ENCODE data around the gene SLC37A2. TPM values are rescaled to one million over a fixed set of nuclear protein-coding genes. Genes with fewer than 3 reads are reported as not detected.
A peak's percentile ranks its signal among the peaks of the same experiment; 100 is the strongest.

The SLC37A2 gene
- total RNA-seq, 1 experiment from 2014 or later = 0.41 TPM

DNA sequence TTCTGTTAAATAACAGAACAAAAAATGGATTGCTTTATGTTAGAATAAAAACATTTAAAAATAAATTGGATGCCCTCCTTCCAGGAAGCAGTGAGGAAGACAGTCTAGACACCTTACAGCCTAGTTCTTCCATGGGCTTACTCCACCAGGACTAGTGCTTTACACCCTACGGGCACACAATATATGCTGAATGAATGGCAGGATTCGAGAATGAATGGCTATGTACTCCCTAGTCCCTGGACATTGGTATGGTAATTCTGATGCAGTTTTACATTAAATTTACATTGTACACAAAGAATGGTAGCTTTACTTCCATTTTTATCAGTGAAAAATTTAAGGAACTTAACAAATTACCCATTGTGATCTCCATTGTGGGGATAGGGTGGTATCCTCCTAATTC is 31.6 kb downstream of the SLC37A2 start:
- H3K36me3 ChIP-seq (ENCODE audit: insufficient read depth, low read length) = no peaks in the 10 kb centered on the region
- H3K4me2 ChIP-seq (ENCODE audit: low read depth, low read length, poor library complexity, severe bottlenecking) = no peak overlapping the region
- no peaks in the 10 kb centered on the region for H3K27me3 ChIP-seq (ENCODE audit: low read length)
- H3K27ac ChIP-seq (ENCODE audit: low read length) = no peak overlapping the region
- no peak overlapping the region for H2AFZ ChIP-seq (ENCODE audit: low read length)
- H4K20me1 ChIP-seq (ENCODE audit: insufficient read depth, low read depth, low read length) = no peaks in the 10 kb centered on the region
- no peak for DNase-seq
- no peaks in the 10 kb centered on the region for H3K9me2 ChIP-seq (replicated peaks; ENCODE audit: insufficient read depth, low read length)
- H3K9me3 ChIP-seq (ENCODE audit: low read length) = no peaks in the 10 kb centered on the region
- H3K79me2 ChIP-seq (ENCODE audit: low read length) = no peaks in the 10 kb centered on the region
- no peak overlapping the region for H3K4me3 ChIP-seq (ENCODE audit: low read length)
- H3K4me1 ChIP-seq (ENCODE audit: low read length) = peaks cover 5% of the 10 kb centered on the region; the same call in 1 of the 2 replicates
- H3K9ac ChIP-seq (ENCODE audit: low read length) = no peak overlapping the region

DNA sequence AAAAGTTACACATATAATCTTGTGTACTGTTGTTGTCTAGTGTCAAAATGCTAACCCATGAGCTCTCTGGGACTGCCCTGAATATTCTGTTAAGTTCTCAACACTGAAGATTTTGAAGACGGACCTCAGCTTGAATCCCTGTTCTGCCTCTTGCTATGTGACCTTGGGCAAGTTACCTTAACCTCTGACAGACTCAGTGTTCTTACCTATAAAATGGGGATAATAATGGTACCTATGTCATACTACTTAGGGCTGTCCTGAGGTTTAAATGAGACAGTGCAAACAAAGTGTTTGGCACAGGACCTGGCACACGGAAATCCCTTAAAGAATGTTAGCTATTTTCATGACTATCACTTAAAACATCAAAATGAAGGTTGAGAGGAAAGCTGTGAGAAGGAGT is 37.0 kb downstream of the SLC37A2 start:
- H3K79me2 ChIP-seq (ENCODE audit: low read length) = peaks cover 4% of the 10 kb centered on the region; the same call in 1 of the 2 replicates
- no peaks in the 10 kb centered on the region for H3K9me3 ChIP-seq (ENCODE audit: low read length)
- no peak overlapping the region for H3K4me2 ChIP-seq (ENCODE audit: low read depth, low read length, poor library complexity, severe bottlenecking)
- no peak overlapping the region for H3K27ac ChIP-seq (ENCODE audit: low read length)
- no peak for DNase-seq
- no peak overlapping the region for H2AFZ ChIP-seq (ENCODE audit: low read length)
- H3K36me3 ChIP-seq (ENCODE audit: insufficient read depth, low read length) = no peaks in the 10 kb centered on the region
- no peaks in the 10 kb centered on the region for H3K9me2 ChIP-seq (replicated peaks; ENCODE audit: insufficient read depth, low read length)
- H3K9ac ChIP-seq (ENCODE audit: low read length) = no peak overlapping the region
- no peaks in the 10 kb centered on the region for H4K20me1 ChIP-seq (ENCODE audit: insufficient read depth, low read depth, low read length)
- no peak overlapping the region for H3K4me3 ChIP-seq (ENCODE audit: low read length)
- H3K27me3 ChIP-seq (ENCODE audit: low read length) = no peaks in the 10 kb centered on the region
- no peaks in the 10 kb centered on the region for H3K4me1 ChIP-seq (ENCODE audit: low read length)

DNA sequence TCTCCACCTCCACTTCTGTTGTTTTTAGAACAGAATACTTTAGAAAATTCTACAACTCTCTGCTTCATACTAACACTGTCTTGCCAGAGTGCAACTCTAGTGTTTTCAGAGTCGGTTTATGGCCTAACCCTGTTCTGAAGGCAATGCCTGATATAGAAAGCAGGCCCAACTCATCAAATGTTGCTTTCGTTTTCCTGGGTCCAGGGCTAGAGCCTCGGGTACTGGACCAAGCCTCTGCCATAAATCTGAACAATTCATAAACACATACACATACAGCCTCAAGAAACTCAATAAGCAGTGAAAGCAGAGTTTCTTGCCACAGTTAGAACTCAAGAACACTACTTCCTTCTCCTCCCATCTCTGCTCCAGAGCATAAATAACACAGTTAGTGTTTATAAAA is 38.5 kb downstream of the SLC37A2 start:
- Histone ChIP-seq H3K9ac (ENCODE audit: low read length) (no peak overlapping the region), H4K20me1 (ENCODE audit: insufficient read depth, low read depth, low read length) (no peaks in the 10 kb centered on the region), H3K27me3 (ENCODE audit: low read length) (no peaks in the 10 kb centered on the region), H3K36me3 (ENCODE audit: insufficient read depth, low read length) (no peaks in the 10 kb centered on the region), H2AFZ (ENCODE audit: low read length) (no peak overlapping the region), H3K4me2 (ENCODE audit: low read depth, low read length, poor library complexity, severe bottlenecking) (no peak overlapping the region), H3K4me3 (ENCODE audit: low read length) (no peak overlapping the region), H3K79me2 (ENCODE audit: low read length) (peaks cover 11% of the 10 kb centered on the region), H3K9me3 (ENCODE audit: low read length) (no peaks in the 10 kb centered on the region), H3K9me2 (replicated peaks; ENCODE audit: insufficient read depth, low read length) (no peaks in the 10 kb centered on the region), H3K4me1 (ENCODE audit: low read length) (peaks cover 6% of the 10 kb centered on the region), H3K27ac (ENCODE audit: low read length) (no peak overlapping the region)
- DNase-seq = no peak

DNA sequence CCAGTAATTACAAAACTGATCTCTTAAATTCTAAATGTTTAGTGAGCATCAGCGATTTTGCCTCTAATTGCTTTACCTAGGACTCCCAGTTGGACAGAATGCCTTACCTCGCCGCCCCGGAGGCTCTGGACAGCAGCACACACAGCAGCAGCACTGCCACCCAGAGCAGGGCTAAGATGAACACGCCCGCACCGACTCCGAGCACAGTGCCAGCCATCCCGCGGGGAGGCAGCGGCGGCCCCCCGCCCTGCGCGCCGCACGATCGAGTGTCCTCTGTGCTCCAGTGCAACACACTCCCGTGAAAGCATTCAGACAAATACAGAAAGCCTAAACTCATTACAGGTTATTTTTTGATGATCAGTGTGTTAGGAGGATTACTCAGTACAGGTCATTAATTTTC is 38.9 kb downstream of the SLC37A2 start:
- Histone ChIP-seq H3K4me2 (ENCODE audit: low read depth, low read length, poor library complexity, severe bottlenecking) (no peak overlapping the region), H3K4me1 (ENCODE audit: low read length) (peaks cover 7% of the 10 kb centered on the region), H3K27ac (ENCODE audit: low read length) (no peak overlapping the region)

DNA sequence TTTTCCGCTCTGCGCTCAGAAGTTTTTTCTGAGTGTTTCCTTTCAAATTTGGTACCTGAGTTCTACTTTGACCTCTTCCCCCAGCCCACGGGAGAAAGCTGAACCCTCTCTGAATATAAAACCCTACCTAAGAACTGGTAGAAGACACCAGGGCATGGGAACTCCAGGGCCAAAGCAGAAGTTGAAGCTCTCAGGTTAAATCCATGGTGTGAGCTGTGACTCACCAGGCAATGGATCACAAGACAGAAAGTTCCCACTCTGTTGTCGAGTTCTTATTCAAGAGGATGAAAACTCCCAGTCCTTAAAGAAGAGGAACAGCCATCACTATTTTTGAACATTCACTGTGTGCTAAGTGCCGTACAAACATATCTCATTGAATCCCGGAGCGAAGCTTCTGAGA is 39.4 kb downstream of the SLC37A2 start:
- no peak overlapping the region for H3K4me2 ChIP-seq (ENCODE audit: low read depth, low read length, poor library complexity, severe bottlenecking)
- no peak for DNase-seq
- H3K9me3 ChIP-seq (ENCODE audit: low read length) = no peaks in the 10 kb centered on the region
- H3K9me2 ChIP-seq (replicated peaks; ENCODE audit: insufficient read depth, low read length) = no peaks in the 10 kb centered on the region
- no peaks in the 10 kb centered on the region for H3K36me3 ChIP-seq (ENCODE audit: insufficient read depth, low read length)
- H4K20me1 ChIP-seq (ENCODE audit: insufficient read depth, low read depth, low read length) = no peaks in the 10 kb centered on the region
- H3K27ac ChIP-seq (ENCODE audit: low read length) = no peak overlapping the region
- H3K9ac ChIP-seq (ENCODE audit: low read length) = no peak overlapping the region
- H3K4me1 ChIP-seq (ENCODE audit: low read length) = peaks cover 7% of the 10 kb centered on the region
- no peak overlapping the region for H3K4me3 ChIP-seq (ENCODE audit: low read length)
- peaks cover 13% of the 10 kb centered on the region for H3K79me2 ChIP-seq (ENCODE audit: low read length)
- no peaks in the 10 kb centered on the region for H3K27me3 ChIP-seq (ENCODE audit: low read length)
- H2AFZ ChIP-seq (ENCODE audit: low read length) = no peak overlapping the region

More for the DNA sequence above, 38.9 kb downstream of the SLC37A2 start:
- Histone ChIP-seq H3K9me3 (ENCODE audit: low read length) (no peaks in the 10 kb centered on the region), H3K9ac (ENCODE audit: low read length) (no peak overlapping the region), H2AFZ (ENCODE audit: low read length) (no peak overlapping the region), H4K20me1 (ENCODE audit: insufficient read depth, low read depth, low read length) (no peaks in the 10 kb centered on the region), H3K4me3 (ENCODE audit: low read length) (no peak overlapping the region), H3K9me2 (replicated peaks; ENCODE audit: insufficient read depth, low read length) (no peaks in the 10 kb centered on the region), H3K36me3 (ENCODE audit: insufficient read depth, low read length) (no peaks in the 10 kb centered on the region), H3K79me2 (ENCODE audit: low read length) (peaks cover 13% of the 10 kb centered on the region), H3K27me3 (ENCODE audit: low read length) (no peaks in the 10 kb centered on the region)
- DNase-seq = no peak

DNA sequence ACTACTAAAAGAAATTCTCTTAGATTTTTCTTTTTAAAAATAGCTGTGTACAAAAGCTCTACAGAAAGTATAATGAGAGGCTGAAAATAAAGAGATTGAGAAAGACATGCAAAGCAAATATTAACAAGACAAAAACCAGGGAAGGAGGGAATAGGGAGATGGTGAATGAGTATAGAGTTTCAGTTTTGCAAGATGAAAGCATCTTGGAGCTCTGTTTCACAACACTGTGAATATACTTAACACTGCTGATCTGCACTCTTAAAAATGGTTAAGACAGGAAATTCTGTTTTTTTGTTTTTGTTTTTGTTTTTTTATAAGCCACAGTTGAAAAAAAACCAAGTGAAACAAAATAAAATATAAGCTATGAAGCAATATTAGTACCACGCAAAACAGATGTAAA is 42.8 kb downstream of the SLC37A2 start:
- Histone ChIP-seq H3K9ac (ENCODE audit: low read length) (no peak overlapping the region), H2AFZ (ENCODE audit: low read length) (no peak overlapping the region), H3K4me3 (ENCODE audit: low read length) (no peak overlapping the region), H3K36me3 (ENCODE audit: insufficient read depth, low read length) (no peaks in the 10 kb centered on the region), H3K4me1 (ENCODE audit: low read length) (peaks cover 29% of the 10 kb centered on the region), H3K79me2 (ENCODE audit: low read length) (peaks cover 26% of the 10 kb centered on the region), H3K4me2 (ENCODE audit: low read depth, low read length, poor library complexity, severe bottlenecking) (no peak overlapping the region), H4K20me1 (ENCODE audit: insufficient read depth, low read depth, low read length) (no peaks in the 10 kb centered on the region), H3K27ac (ENCODE audit: low read length) (peak overlapping the region; percentile 19; the same call in 1 of the 2 replicates), H3K27me3 (ENCODE audit: low read length) (no peaks in the 10 kb centered on the region), H3K9me3 (ENCODE audit: low read length) (no peaks in the 10 kb centered on the region), H3K9me2 (replicated peaks; ENCODE audit: insufficient read depth, low read length) (no peaks in the 10 kb centered on the region)
- DNase-seq = no peak

DNA sequence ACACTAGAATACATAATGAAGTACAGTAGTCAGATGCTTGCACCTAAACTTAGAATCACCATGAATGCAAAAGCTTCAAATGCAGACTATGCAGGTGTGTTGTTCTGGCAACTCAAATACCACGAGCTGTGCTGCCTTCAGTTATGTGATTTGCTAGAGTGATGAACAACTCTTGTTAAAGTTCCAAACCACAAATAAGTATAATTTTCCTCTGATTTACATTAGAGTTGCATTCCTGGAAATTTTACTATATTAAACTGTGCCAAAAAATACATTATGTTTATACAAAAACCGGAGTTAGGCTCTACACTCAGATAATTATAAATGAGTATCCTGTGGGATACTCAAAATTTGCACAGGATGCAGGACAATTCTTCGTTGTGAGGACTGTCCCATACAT is 45.4 kb downstream of the SLC37A2 start:
- Histone ChIP-seq H3K4me3 (ENCODE audit: low read length) (no peak overlapping the region), H2AFZ (ENCODE audit: low read length) (no peak overlapping the region), H3K27ac (ENCODE audit: low read length) (peak overlapping the region; percentile 22; the same call in 1 of the 2 replicates), H3K9me3 (ENCODE audit: low read length) (peaks cover 2% of the 10 kb centered on the region; the same call in 1 of the 2 replicates), H3K9ac (ENCODE audit: low read length) (no peak overlapping the region), H3K27me3 (ENCODE audit: low read length) (no peaks in the 10 kb centered on the region), H3K79me2 (ENCODE audit: low read length) (peaks cover 29% of the 10 kb centered on the region), H4K20me1 (ENCODE audit: insufficient read depth, low read depth, low read length) (no peaks in the 10 kb centered on the region), H3K36me3 (ENCODE audit: insufficient read depth, low read length) (no peaks in the 10 kb centered on the region), H3K4me1 (ENCODE audit: low read length) (peaks cover 34% of the 10 kb centered on the region), H3K9me2 (replicated peaks; ENCODE audit: insufficient read depth, low read length) (no peaks in the 10 kb centered on the region), H3K4me2 (ENCODE audit: low read depth, low read length, poor library complexity, severe bottlenecking) (no peak overlapping the region)
- DNase-seq = no peak

DNA sequence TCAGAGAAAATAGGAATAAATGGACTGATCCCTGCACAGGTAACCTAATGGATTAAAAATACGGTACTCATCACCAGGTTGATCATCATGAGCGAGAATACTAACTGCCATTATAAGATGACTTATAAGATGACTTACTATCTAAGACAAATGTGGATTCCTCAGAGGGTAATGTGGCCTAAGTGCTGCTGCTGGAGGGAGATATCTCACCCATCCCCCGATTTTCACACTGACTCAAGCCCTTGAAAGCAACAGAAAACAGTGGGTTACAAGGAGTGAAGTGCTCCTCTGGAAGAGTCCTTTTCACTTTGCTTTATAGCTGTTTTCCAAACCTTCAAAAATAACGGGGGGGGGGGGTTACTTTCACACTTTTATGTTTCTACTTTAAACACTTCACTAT is 47.4 kb downstream of the SLC37A2 start:
- Histone ChIP-seq H3K36me3 (ENCODE audit: insufficient read depth, low read length) (no peaks in the 10 kb centered on the region), H4K20me1 (ENCODE audit: insufficient read depth, low read depth, low read length) (no peaks in the 10 kb centered on the region), H3K4me1 (ENCODE audit: low read length) (peaks cover 34% of the 10 kb centered on the region), H3K27ac (ENCODE audit: low read length) (peak overlapping the region; percentile 83), H3K9me3 (ENCODE audit: low read length) (peaks cover 2% of the 10 kb centered on the region; the same call in 1 of the 2 replicates), H3K9me2 (replicated peaks; ENCODE audit: insufficient read depth, low read length) (no peaks in the 10 kb centered on the region), H2AFZ (ENCODE audit: low read length) (no peak overlapping the region), H3K9ac (ENCODE audit: low read length) (peak overlapping the region; percentile 87), H3K79me2 (ENCODE audit: low read length) (peaks cover 23% of the 10 kb centered on the region), H3K4me3 (ENCODE audit: low read length) (peak overlapping the region; percentile 81), H3K27me3 (ENCODE audit: low read length) (no peaks in the 10 kb centered on the region), H3K4me2 (ENCODE audit: low read depth, low read length, poor library complexity, severe bottlenecking) (peak overlapping the region; percentile 76)
- DNase-seq = peak; percentile 43

DNA sequence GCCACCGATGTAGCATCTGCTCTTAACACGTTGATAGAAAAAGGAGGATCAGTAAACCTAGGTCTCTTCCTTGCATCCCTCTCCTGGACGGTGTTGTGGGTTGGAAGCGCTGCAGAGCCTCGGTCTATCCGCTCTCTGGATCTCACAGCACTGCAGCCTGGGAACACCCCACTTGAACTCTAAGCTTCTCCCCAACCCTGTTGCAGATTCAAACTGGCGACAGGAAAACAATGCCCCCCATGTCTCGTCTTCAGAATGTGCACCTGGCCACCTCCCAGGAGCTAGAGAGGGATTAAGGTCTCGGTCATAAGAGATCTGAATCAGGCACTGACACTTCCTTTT is 47.9 kb downstream of the SLC37A2 start:
- H3K79me2 ChIP-seq (ENCODE audit: low read length) = peaks cover 23% of the 10 kb centered on the region
- DNase-seq = peak; percentile 58
- H3K27me3 ChIP-seq (ENCODE audit: low read length) = no peaks in the 10 kb centered on the region
- peak overlapping the region; percentile 76 for H3K4me2 ChIP-seq (ENCODE audit: low read depth, low read length, poor library complexity, severe bottlenecking)
- peak overlapping the region; percentile 81 for H3K4me3 ChIP-seq (ENCODE audit: low read length)
- no peak overlapping the region for H2AFZ ChIP-seq (ENCODE audit: low read length)
- peak overlapping the region; percentile 87 for H3K9ac ChIP-seq (ENCODE audit: low read length)
- no peaks in the 10 kb centered on the region for H3K36me3 ChIP-seq (ENCODE audit: insufficient read depth, low read length)
- H3K27ac ChIP-seq (ENCODE audit: low read length) = peak overlapping the region; percentile 83
- H3K4me1 ChIP-seq (ENCODE audit: low read length) = peaks cover 34% of the 10 kb centered on the region
- no peaks in the 10 kb centered on the region for H4K20me1 ChIP-seq (ENCODE audit: insufficient read depth, low read depth, low read length)
- peaks cover 2% of the 10 kb centered on the region; the same call in 1 of the 2 replicates for H3K9me3 ChIP-seq (ENCODE audit: low read length)
- no peaks in the 10 kb centered on the region for H3K9me2 ChIP-seq (replicated peaks; ENCODE audit: insufficient read depth, low read length)
